Left renal cortex interstitium (tissue), 4 donors: ENCODE data around the gene MTHFR. TPM values are rescaled to one million over a fixed set of nuclear protein-coding genes. Genes with fewer than 3 reads are reported as not detected.
A peak's percentile ranks its signal among the peaks of the same experiment; 100 is the strongest.
"Not testable (repeated sequence)": the region's sequence is repeated elsewhere in the genome, so short reads cannot be mapped to it uniquely, and the experiment has no call there.

ENCODE experiments used
- DNase-seq, 4 donors: peaks; one replicate each; pipeline ENCODE4 v3.0.0-alpha.2; 2013; ENCODE audit warnings: low read depth in 4 of 4, low spot score in 2 of 4, missing footprints in 1 of 4
- polyA plus RNA-seq, 4 donors: library from polyadenylated mRNA; unstranded; fragments of 120-200 nt; gene quantifications; one replicate each; pipeline ENCODE4 v1.2.1, GENCODE V29; 2013; ENCODE audit not compliant: insufficient read length in 4 of 4

The MTHFR gene
- polyA plus RNA-seq, 4 donors = 16.4 to 25.8 (median 20.8) TPM

- no peak for DNase-seq
Measured at GRCh38 chr1:11833900-11834299, 28.1 kb upstream of the MTHFR start.

- no peak for DNase-seq
Measured at GRCh38 chr1:11833497-11833896, 27.7 kb upstream of the MTHFR start.

GRCh38 chr1:11831945-11832725, 26.4 kb upstream of the MTHFR start:
- DNase-seq = no peak

GRCh38 chr1:11828511-11828910, 22.7 kb upstream of the MTHFR start:
- no peak for DNase-seq

GRCh38 chr1:11826946-11827345, 21.2 kb upstream of the MTHFR start:
- DNase-seq = no peak

- no peak for DNase-seq
Measured at GRCh38 chr1:11825131-11825530, 19.4 kb upstream of the MTHFR start.

- DNase-seq = no peak
Measured at GRCh38 chr1:11823366-11824137, 17.8 kb upstream of the MTHFR start.

- DNase-seq = no peak
Measured at GRCh38 chr1:11822091-11822490, 16.3 kb upstream of the MTHFR start.

- no peak for DNase-seq
Measured at GRCh38 chr1:11817192-11817591, 11.4 kb upstream of the MTHFR start.

GRCh38 chr1:11813021-11813420, 7.3 kb upstream of the MTHFR start:
- no peak for DNase-seq

- DNase-seq = no peak
Measured at GRCh38 chr1:11807133-11807532, 1.4 kb upstream of the MTHFR start.

GRCh38 chr1:11806307-11806936, 658 bp upstream of the MTHFR start:
- DNase-seq = no peak

- peak in 1 of 4 donors; percentile 39 for DNase-seq
Measured at GRCh38 chr1:11804666-11805421, 920 bp downstream of the MTHFR start.

GRCh38 chr1:11803924-11804665, 1.7 kb downstream of the MTHFR start:
- DNase-seq = not testable (repeated sequence)

GRCh38 chr1:11802973-11803885, 2.5 kb downstream of the MTHFR start:
- DNase-seq = peak in 3 of 4 donors; percentile 67 to 90 (median 86)

GRCh38 chr1:11802616-11802972, 3.2 kb downstream of the MTHFR start:
- DNase-seq = no peak

GRCh38 chr1:11800756-11801433, 4.9 kb downstream of the MTHFR start:
- DNase-seq = no peak

- no peak for DNase-seq
Measured at GRCh38 chr1:11800391-11800755, 5.4 kb downstream of the MTHFR start.

GRCh38 chr1:11799896-11800295, 5.9 kb downstream of the MTHFR start:
- no peak for DNase-seq
